Activated CD8-positive, alpha-beta T cell treated with anti-CD3 and anti-CD28 coated beads, Interleukin-2, amount 10 ng/mL, durations not matched to agents 7 days and 5 days (primary cell): Measurements from ENCODE around the gene TAF3. TPM values are rescaled to one million over a fixed set of nuclear protein-coding genes. Genes with fewer than 3 reads are reported as not detected.

Source experiments
- ATAC-seq: fragments of 150-1000 bp; cut with Tn5 transposase; one replicate; pipeline ENCODE4 v1.10.0; 2021; ENCODE audit warnings: moderate library complexity
- CTCF ChIA-PET: fragments of 350-600 bp; sonication (Branson Sonifier 250); formaldehyde crosslinking; loops from one replicate; lab custom pipeline; 2021; ENCODE audit warnings: antibody characterized with exemption; lab: Charles Lee
- POLR2A ChIA-PET: fragments of 350-600 bp; sonication (Branson Sonifier 250); formaldehyde crosslinking; loops from one replicate; lab custom pipeline; 2021; ENCODE audit warnings: antibody characterized with exemption; lab: Charles Lee
- DNase-seq: peaks from one replicate; pipeline ENCODE4 v3.0.0-alpha.2; 2020
- H3K27ac Mint-ChIP-seq: one replicate; pipeline ENCODE4 v1.8.0; 2021; ENCODE audit warnings: mild to moderate bottlenecking, mixed read lengths
- H3K27me3 Mint-ChIP-seq: one replicate; pipeline ENCODE4 v1.8.0; 2021; ENCODE audit warnings: low read depth, mixed read lengths
- H3K36me3 Mint-ChIP-seq: one replicate; pipeline ENCODE4 v1.8.0; 2021; ENCODE audit warnings: low read depth, mixed read lengths
- H3K4me1 Mint-ChIP-seq: one replicate; pipeline ENCODE4 v1.8.0; 2021; ENCODE audit warnings: low read depth, mixed read lengths
- H3K4me3 Mint-ChIP-seq: one replicate; pipeline ENCODE4 v1.8.0; 2021; ENCODE audit warnings: mild to moderate bottlenecking, mixed read lengths
- H3K9me3 Mint-ChIP-seq: one replicate; pipeline ENCODE4 v1.8.0; 2022; ENCODE audit warnings: mixed read lengths; ENCODE audit not compliant: insufficient read depth
- total RNA-seq, 2 experiments: library from RNA; stranded (reverse); gene quantifications; one replicate each; pipeline ENCODE4 v1.2.3, GENCODE V29; 2021

The TAF3 gene
- total RNA-seq, 2 experiments from 2014 or later = 13.7 to 14.6 TPM

GRCh38 chr10:8045726-8046494, 227.6 kb downstream of the TAF3 start:
- Mint-ChIP-seq H3K4me1 (peaks cover 70% of the 10 kb centered on the region), H3K27ac (peak overlapping the region; percentile 39), H3K9me3 (no peaks in the 10 kb centered on the region), H3K4me3 (peak overlapping the region; percentile 40), H3K27me3 (peaks cover 87% of the 10 kb centered on the region), H3K36me3 (peaks cover 5% of the 10 kb centered on the region)
- ChIA-PET POLR2A (no interaction called here), CTCF (interaction anchor here (1.2 kb wide), 1 partner anchor 357 kb away, joined by 4 read pairs; no protein-coding TSS in a partner anchor)
- ATAC-seq = no peak
- no peak for DNase-seq

GRCh38 chr10:8047452-8048280, 229.4 kb downstream of the TAF3 start:
- peak overlapping the region; percentile 5 for H3K4me3 Mint-ChIP-seq
- CTCF ChIA-PET = no interaction called here

GRCh38 chr10:8048281-8049008, 230.1 kb downstream of the TAF3 start:
- POLR2A ChIA-PET = interaction anchor here (0.6 to 1.0 kb wide), 2 partner anchors 11 to 12 kb away, joined by 4 to 6 read pairs; no protein-coding TSS in a partner anchor
- H3K4me3 Mint-ChIP-seq = peak overlapping the region; percentile 55
- no peak for ATAC-seq
- peak; percentile 55 for DNase-seq
- H3K9me3 Mint-ChIP-seq = no peaks in the 10 kb centered on the region
- peak overlapping the region; percentile 25 for H3K27ac Mint-ChIP-seq
- CTCF ChIA-PET = interaction anchor here (1.0 kb wide), 1 partner anchor 174 kb away, joined by 3 read pairs; no protein-coding TSS in a partner anchor
- peaks cover 80% of the 10 kb centered on the region for H3K27me3 Mint-ChIP-seq
- peaks cover 6% of the 10 kb centered on the region for H3K36me3 Mint-ChIP-seq
- H3K4me1 Mint-ChIP-seq = peaks cover 67% of the 10 kb centered on the region

More at GRCh38 chr10:8047452-8048280, 229.4 kb downstream of the TAF3 start:
- POLR2A ChIA-PET = interaction anchor here (0.6 kb wide), 1 partner anchor 13 kb away, joined by 4 read pairs; no protein-coding TSS in a partner anchor
- H3K27me3 Mint-ChIP-seq = peaks cover 80% of the 10 kb centered on the region
- peaks cover 66% of the 10 kb centered on the region for H3K4me1 Mint-ChIP-seq
- no peak overlapping the region for H3K27ac Mint-ChIP-seq
- DNase-seq (no peak), ATAC-seq (no peak)
- no peaks in the 10 kb centered on the region for H3K9me3 Mint-ChIP-seq
- H3K36me3 Mint-ChIP-seq = peaks cover 8% of the 10 kb centered on the region

- ChIA-PET POLR2A (interaction anchor here (0.5 to 1.0 kb wide), 4 partner anchors 10 to 759 kb away, joined by 3 to 6 read pairs (median 4); no protein-coding TSS in a partner anchor), CTCF (interaction anchor here (1.0 kb wide), 1 partner anchor 174 kb away, joined by 3 read pairs; no protein-coding TSS in a partner anchor)
- Mint-ChIP-seq H3K4me3 (peak overlapping the region; percentile 55), H3K36me3 (peaks cover 4% of the 10 kb centered on the region), H3K4me1 (peaks cover 59% of the 10 kb centered on the region), H3K27ac (no peak overlapping the region), H3K27me3 (peaks cover 71% of the 10 kb centered on the region), H3K9me3 (no peaks in the 10 kb centered on the region)
- ATAC-seq (no peak), DNase-seq (no peak)
These were observed 230.9 kb downstream of the TAF3 start for GRCh38 chr10:8049045-8049864.

- POLR2A ChIA-PET = interaction anchor here (0.6 to 1.1 kb wide), 4 partner anchors 8 to 423 kb away, joined by 3 to 6 read pairs (median 3); no protein-coding TSS in a partner anchor
- DNase-seq (peak; percentile 25), ATAC-seq (no peak)
- CTCF ChIA-PET = no interaction called here
- Mint-ChIP-seq H3K27me3 (peaks cover 64% of the 10 kb centered on the region), H3K9me3 (no peaks in the 10 kb centered on the region), H3K4me3 (peak overlapping the region; percentile 57), H3K36me3 (peaks cover 6% of the 10 kb centered on the region), H3K4me1 (peaks cover 51% of the 10 kb centered on the region), H3K27ac (no peak overlapping the region)
These were observed 231.7 kb downstream of the TAF3 start for GRCh38 chr10:8049865-8050555.

- DNase-seq (peak; percentile 52), ATAC-seq (no peak)
- Mint-ChIP-seq H3K36me3 (peaks cover 9% of the 10 kb centered on the region), H3K9me3 (no peaks in the 10 kb centered on the region), H3K4me1 (peaks cover 45% of the 10 kb centered on the region), H3K4me3 (peak overlapping the region; percentile 66), H3K27ac (no peak overlapping the region), H3K27me3 (peaks cover 58% of the 10 kb centered on the region)
- ChIA-PET POLR2A (interaction anchor here (0.7 to 1.7 kb wide), 4 partner anchors 9 to 423 kb away, joined by 3 to 7 read pairs (median 4); no protein-coding TSS in a partner anchor), CTCF (interaction anchor here (1.0 kb wide), 1 partner anchor 9 kb away, joined by 3 read pairs; no protein-coding TSS in a partner anchor)
These were observed 232.3 kb downstream of the TAF3 start for GRCh38 chr10:8050556-8051108.

- no peak for ATAC-seq
- POLR2A ChIA-PET = interaction anchor here (1.5 to 1.7 kb wide), 2 partner anchors 9 to 281 kb away, joined by 4 to 7 read pairs; no protein-coding TSS in a partner anchor
These were observed 233.0 kb downstream of the TAF3 start for GRCh38 chr10:8051109-8051821.

GRCh38 chr10:8051851-8052257, 233.5 kb downstream of the TAF3 start:
- H3K4me1 Mint-ChIP-seq = peaks cover 35% of the 10 kb centered on the region
- H3K27me3 Mint-ChIP-seq = peaks cover 45% of the 10 kb centered on the region
- no peak for DNase-seq
- peak overlapping the region; percentile 97 for H3K4me3 Mint-ChIP-seq
- H3K27ac Mint-ChIP-seq = peak overlapping the region; percentile 73
- no peaks in the 10 kb centered on the region for H3K9me3 Mint-ChIP-seq
- no peak for ATAC-seq
- CTCF ChIA-PET = interaction anchor here (1.0 to 1.6 kb wide), 4 partner anchors 9 to 421 kb away, joined by 3 to 9 read pairs (median 4); no protein-coding TSS in a partner anchor
- POLR2A ChIA-PET = interaction anchor here (1.5 to 1.7 kb wide), 2 partner anchors 8 to 280 kb away, joined by 4 to 7 read pairs; no protein-coding TSS in a partner anchor
- peaks cover 17% of the 10 kb centered on the region for H3K36me3 Mint-ChIP-seq

More at GRCh38 chr10:8051109-8051821, 233.0 kb downstream of the TAF3 start:
- peaks cover 39% of the 10 kb centered on the region for H3K4me1 Mint-ChIP-seq
- H3K4me3 Mint-ChIP-seq = no peak overlapping the region
- peaks cover 51% of the 10 kb centered on the region for H3K27me3 Mint-ChIP-seq
- no peaks in the 10 kb centered on the region for H3K9me3 Mint-ChIP-seq
- CTCF ChIA-PET = interaction anchor here (1.0 kb wide), 1 partner anchor 10 kb away, joined by 3 read pairs; no protein-coding TSS in a partner anchor
- H3K36me3 Mint-ChIP-seq = peaks cover 11% of the 10 kb centered on the region
- H3K27ac Mint-ChIP-seq = no peak overlapping the region
- no peak for DNase-seq
